OCI-LY1 (cell line): Measurements from ENCODE around the gene FOXN1.

Experiments
- EZH2 ChIP-seq: fragments of 200-600 bp; sonication (generic), shearing (Covaris generic); IDR thresholded peaks from 2 replicates; pipeline ENCODE4 v1.8.0; 2017; ENCODE audit warnings: borderline replicate concordance, mixed run types, mild to moderate bottlenecking, antibody characterized with exemption, low read length, moderate library complexity, mixed read lengths
- TF ChIP-seq, protein P1 (sequence below): fragments of 200-600 bp; sonication (generic), shearing (Covaris generic); IDR thresholded peaks from 2 replicates; pipeline ENCODE4 v1.5.1; 2017; ENCODE audit warnings: mild to moderate bottlenecking, antibody characterized with exemption, low read length, moderate library complexity, mixed read lengths

DNA sequence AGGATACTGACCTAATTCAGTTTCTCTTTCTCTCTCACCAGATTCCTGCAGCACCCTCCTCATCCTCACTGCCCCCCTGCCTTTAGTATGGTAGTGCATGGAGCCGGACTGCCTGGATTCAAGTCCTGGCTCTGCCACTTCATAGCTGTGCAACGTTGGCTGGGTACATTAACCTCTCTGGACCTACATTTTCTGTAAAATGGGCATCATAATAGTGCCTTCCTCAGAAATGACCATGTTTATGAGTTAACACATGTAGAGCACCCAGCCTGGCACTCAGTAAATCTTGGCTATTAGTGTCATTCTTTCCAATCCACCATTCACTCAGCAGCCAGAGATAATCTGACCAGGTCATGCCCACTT, 39.0 kb downstream of the FOXN1 start:
- TF ChIP-seq, protein P1, sequence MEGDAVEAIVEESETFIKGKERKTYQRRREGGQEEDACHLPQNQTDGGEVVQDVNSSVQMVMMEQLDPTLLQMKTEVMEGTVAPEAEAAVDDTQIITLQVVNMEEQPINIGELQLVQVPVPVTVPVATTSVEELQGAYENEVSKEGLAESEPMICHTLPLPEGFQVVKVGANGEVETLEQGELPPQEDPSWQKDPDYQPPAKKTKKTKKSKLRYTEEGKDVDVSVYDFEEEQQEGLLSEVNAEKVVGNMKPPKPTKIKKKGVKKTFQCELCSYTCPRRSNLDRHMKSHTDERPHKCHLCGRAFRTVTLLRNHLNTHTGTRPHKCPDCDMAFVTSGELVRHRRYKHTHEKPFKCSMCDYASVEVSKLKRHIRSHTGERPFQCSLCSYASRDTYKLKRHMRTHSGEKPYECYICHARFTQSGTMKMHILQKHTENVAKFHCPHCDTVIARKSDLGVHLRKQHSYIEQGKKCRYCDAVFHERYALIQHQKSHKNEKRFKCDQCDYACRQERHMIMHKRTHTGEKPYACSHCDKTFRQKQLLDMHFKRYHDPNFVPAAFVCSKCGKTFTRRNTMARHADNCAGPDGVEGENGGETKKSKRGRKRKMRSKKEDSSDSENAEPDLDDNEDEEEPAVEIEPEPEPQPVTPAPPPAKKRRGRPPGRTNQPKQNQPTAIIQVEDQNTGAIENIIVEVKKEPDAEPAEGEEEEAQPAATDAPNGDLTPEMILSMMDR, result no peak
- no peak for TF ChIP-seq EZH2
